ENCODE results near the gene EPN2.

- TF ChIP-seq POLR2AphosphoS5 (IDR thresholded peaks at IDR 0.05) (no peak), CTCF (IDR thresholded peaks at IDR 0.05) (no peak), POLR2A (IDR thresholded peaks at IDR 0.05) (no peak), EP300 (IDR thresholded peaks at IDR 0.05) (no peak)
These were observed 134.3 kb downstream of the EPN2 start for GRCh38 chr17:19371259-19372010.
